Uterus (tissue), 2 donors: Measurements from ENCODE around the gene KIRREL3.

Source experiments
- POLR2A ChIP-seq, 2 donors: fragments of 450-650 bp; IDR thresholded peaks; one replicate each; pipeline ENCODE4 v1.6.1; 2016; ENCODE audit warnings: antibody characterized with exemption in 2 of 2, mild to moderate bottlenecking in 1 of 2, moderate library complexity in 1 of 2
- TF ChIP-seq, protein P1 (sequence below), 4 experiments: fragments of 200-600 bp in 2 of 4; fragments of 450-650 bp in 2 of 4; sonication (generic) in 2 of 4; IDR thresholded peaks; one replicate each; pipeline ENCODE4 v1.5.1; 2016 to 2019; ENCODE audit warnings: antibody characterized with exemption in 4 of 4, mild to moderate bottlenecking in 2 of 4, moderate library complexity in 1 of 4

DNA sequence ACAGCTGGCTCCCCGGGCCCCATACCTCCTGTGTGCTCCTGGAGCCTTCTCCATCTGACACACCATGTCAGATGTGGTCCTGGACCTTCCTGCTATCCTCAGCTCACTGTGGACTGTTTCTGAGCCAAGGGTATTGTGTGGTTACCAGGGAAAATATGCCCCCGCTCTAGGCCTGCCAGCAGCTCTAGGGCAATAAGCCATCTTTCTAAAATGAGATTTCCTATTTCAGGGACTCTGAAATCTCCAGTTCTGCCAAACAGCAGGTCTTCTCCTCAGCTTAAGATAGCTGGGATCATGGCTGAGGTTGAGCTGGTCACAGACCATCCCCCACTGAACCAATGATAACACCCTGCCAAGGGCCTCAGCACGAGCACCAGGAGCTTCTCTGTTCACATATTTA lies 417.5 kb downstream of the KIRREL3 start:
- TF ChIP-seq, protein P1, sequence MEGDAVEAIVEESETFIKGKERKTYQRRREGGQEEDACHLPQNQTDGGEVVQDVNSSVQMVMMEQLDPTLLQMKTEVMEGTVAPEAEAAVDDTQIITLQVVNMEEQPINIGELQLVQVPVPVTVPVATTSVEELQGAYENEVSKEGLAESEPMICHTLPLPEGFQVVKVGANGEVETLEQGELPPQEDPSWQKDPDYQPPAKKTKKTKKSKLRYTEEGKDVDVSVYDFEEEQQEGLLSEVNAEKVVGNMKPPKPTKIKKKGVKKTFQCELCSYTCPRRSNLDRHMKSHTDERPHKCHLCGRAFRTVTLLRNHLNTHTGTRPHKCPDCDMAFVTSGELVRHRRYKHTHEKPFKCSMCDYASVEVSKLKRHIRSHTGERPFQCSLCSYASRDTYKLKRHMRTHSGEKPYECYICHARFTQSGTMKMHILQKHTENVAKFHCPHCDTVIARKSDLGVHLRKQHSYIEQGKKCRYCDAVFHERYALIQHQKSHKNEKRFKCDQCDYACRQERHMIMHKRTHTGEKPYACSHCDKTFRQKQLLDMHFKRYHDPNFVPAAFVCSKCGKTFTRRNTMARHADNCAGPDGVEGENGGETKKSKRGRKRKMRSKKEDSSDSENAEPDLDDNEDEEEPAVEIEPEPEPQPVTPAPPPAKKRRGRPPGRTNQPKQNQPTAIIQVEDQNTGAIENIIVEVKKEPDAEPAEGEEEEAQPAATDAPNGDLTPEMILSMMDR (IDR thresholded peaks at IDR 0.05) = no peak
- no peak for TF ChIP-seq POLR2A (IDR thresholded peaks at IDR 0.05)
